RWPE2 (cell line): ENCODE results near the gene MSN.

ENCODE experiments used
- ATAC-seq: fragments of 200-7000 bp; cut with Tn5 transposase; 3 replicates; pipeline ENCODE4 v1.9.1; 2021; ENCODE audit warnings: low read depth
- DNase-seq: peaks from one replicate; pipeline ENCODE4 v3.0.0-alpha.2; 2020; ENCODE audit warnings: low spot score
- H3K27ac ChIP-seq: fragments of 450-650 bp; 2 replicates; pipeline ENCODE4 v1.5.1; 2017; ENCODE audit warnings: mild to moderate bottlenecking; ENCODE audit not compliant: poor library complexity, severe bottlenecking
- H3K27me3 ChIP-seq: fragments of 250-450 bp; sonication (Bioruptor Pico); 2 replicates; pipeline ENCODE4 v1.5.1; 2021; ENCODE audit warnings: mild to moderate bottlenecking, moderate library complexity; ENCODE audit not compliant: insufficient read depth, poor library complexity, severe bottlenecking
- H3K36me3 ChIP-seq: fragments of 250-450 bp; sonication (Bioruptor Pico); 2 replicates; pipeline ENCODE4 v1.5.1; 2020; ENCODE audit warnings: low read depth, mild to moderate bottlenecking, moderate library complexity
- H3K4me1 ChIP-seq: fragments of 250-450 bp; sonication (Bioruptor Pico); 2 replicates; pipeline ENCODE4 v1.5.1; 2021; ENCODE audit warnings: mild to moderate bottlenecking, moderate library complexity; ENCODE audit not compliant: insufficient read depth, poor library complexity, severe bottlenecking
- H3K4me3 ChIP-seq: fragments of 250-450 bp; sonication (Bioruptor Pico); 2 replicates; pipeline ENCODE4 v1.5.1; 2021; ENCODE audit warnings: mild to moderate bottlenecking, moderate library complexity; ENCODE audit not compliant: severe bottlenecking
- H3K9me3 ChIP-seq: fragments of 250-450 bp; sonication (Bioruptor Pico); 2 replicates; pipeline ENCODE4 v1.5.1; 2021; ENCODE audit warnings: mild to moderate bottlenecking, moderate library complexity; ENCODE audit not compliant: severe bottlenecking
- TF ChIP-seq, protein P1 (sequence below): fragments of 450-650 bp; IDR thresholded peaks from one replicate; pipeline ENCODE4 v1.5.1; 2017; ENCODE audit warnings: mild to moderate bottlenecking, moderate library complexity; ENCODE audit not compliant: poor library complexity, severe bottlenecking

The MSN gene

DNA sequence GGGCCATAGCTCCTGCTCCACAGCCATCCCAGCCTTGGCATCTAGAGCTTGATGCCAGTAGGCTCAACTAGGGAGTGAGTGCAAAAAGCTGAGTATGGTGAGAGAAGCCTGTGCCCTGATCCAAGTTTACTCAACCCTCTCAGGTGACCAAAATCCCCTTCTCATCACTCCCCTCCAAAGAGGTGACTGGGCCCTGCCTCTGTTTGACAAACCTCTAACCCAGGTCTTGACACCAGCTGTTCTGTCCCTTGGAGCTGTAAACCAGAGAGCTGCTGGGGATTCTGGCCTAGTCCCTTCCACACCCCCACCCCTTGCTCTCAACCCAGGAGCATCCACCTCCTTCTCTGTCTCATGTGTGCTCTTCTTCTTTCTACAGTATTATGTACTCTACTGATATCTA, 73.5 kb downstream of the MSN start:
- H3K4me3 ChIP-seq: no peak overlapping the region
- H3K36me3 ChIP-seq: peaks cover 44% of the 10 kb centered on the region
- H3K4me1 ChIP-seq: peaks cover 14% of the 10 kb centered on the region
- ATAC-seq: no peak
- H3K9me3 ChIP-seq: no peaks in the 10 kb centered on the region
- TF ChIP-seq, protein P1, sequence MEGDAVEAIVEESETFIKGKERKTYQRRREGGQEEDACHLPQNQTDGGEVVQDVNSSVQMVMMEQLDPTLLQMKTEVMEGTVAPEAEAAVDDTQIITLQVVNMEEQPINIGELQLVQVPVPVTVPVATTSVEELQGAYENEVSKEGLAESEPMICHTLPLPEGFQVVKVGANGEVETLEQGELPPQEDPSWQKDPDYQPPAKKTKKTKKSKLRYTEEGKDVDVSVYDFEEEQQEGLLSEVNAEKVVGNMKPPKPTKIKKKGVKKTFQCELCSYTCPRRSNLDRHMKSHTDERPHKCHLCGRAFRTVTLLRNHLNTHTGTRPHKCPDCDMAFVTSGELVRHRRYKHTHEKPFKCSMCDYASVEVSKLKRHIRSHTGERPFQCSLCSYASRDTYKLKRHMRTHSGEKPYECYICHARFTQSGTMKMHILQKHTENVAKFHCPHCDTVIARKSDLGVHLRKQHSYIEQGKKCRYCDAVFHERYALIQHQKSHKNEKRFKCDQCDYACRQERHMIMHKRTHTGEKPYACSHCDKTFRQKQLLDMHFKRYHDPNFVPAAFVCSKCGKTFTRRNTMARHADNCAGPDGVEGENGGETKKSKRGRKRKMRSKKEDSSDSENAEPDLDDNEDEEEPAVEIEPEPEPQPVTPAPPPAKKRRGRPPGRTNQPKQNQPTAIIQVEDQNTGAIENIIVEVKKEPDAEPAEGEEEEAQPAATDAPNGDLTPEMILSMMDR: no peak
- H3K27me3 ChIP-seq: no peaks in the 10 kb centered on the region
- DNase-seq: no peak
- no peak overlapping the region for H3K27ac ChIP-seq

DNA sequence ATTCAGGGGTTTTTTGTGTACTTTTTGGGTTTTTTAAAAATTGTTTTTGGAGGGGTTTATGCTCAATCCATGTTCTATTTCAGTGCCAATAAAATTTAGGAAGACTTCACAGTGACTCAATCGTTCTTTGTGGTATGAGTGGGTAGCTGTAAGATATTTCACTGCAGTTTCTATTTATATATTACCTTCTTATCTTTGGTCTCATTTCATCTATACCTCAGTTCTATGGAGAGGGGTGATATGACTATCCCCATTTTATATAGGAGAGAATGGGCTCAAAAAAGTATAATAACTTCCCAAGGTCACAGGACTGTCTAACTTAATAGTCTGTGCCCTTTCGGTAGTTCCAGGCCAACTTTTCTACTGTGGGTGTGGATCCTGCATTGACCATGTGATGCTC, 74.4 kb downstream of the MSN start:
- Histone ChIP-seq H3K4me3 (no peak overlapping the region), H3K27ac (no peak overlapping the region), H3K9me3 (no peaks in the 10 kb centered on the region), H3K36me3 (peaks cover 38% of the 10 kb centered on the region), H3K27me3 (no peaks in the 10 kb centered on the region), H3K4me1 (peaks cover 14% of the 10 kb centered on the region)
- no peak for DNase-seq
- ATAC-seq: no peak
- TF ChIP-seq, protein P1: no peak

DNA sequence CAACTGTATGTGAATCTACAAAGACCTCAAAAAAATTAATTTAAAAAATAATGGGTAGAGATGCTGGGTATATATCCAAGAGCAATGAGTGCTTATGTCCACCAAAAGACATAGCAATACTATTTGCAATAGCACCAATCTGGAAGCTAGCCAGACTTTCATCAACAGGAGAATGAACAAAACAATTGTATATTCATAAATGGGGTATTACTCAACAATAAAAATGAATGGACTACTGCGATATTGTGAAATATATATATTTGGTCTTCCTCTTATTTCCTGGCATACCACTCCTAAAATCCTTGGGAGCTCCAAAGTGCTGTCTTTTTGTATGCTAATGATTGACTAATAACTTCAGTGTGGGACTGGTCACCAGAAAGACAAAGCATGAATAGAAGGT, 77.5 kb downstream of the MSN start:
- peaks cover 14% of the 10 kb centered on the region for H3K4me1 ChIP-seq
- TF ChIP-seq, protein P1: no peak
- no peaks in the 10 kb centered on the region for H3K9me3 ChIP-seq
- ATAC-seq: peak; percentile 61
- peak overlapping the region; percentile 55 for H3K27ac ChIP-seq
- no peak for DNase-seq
- H3K36me3 ChIP-seq: peaks cover 8% of the 10 kb centered on the region; the same call in 1 of the 2 replicates
- no peaks in the 10 kb centered on the region for H3K27me3 ChIP-seq
- H3K4me3 ChIP-seq: no peak overlapping the region

DNA sequence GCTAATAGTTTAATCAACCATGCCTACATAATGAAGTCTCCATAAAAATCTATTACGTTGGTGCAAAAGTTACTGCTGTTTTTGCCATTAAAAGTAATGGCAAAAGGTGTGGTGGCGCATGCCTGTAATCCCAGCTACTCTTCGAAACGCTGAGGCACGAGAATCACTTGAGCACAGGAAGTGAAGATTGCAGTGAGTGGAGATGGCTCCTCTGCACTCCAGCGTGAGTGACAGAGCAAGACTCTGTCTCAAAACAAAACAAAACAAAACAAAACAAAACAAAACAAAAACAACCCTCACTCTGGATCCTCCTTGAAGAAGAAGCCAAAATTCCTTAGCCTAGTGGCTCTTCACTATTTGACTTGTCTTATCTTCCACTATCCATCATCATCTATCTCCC, 78.0 kb downstream of the MSN start:
- Histone ChIP-seq H3K36me3 (peaks cover 3% of the 10 kb centered on the region; the same call in 1 of the 2 replicates), H3K9me3 (no peaks in the 10 kb centered on the region), H3K4me3 (no peak overlapping the region), H3K4me1 (peaks cover 14% of the 10 kb centered on the region), H3K27ac (peak overlapping the region; percentile 55), H3K27me3 (no peaks in the 10 kb centered on the region)
- no peak for DNase-seq
- peak; percentile 10; the same call in 1 of the 3 replicates for ATAC-seq
- TF ChIP-seq, protein P1: no peak

DNA sequence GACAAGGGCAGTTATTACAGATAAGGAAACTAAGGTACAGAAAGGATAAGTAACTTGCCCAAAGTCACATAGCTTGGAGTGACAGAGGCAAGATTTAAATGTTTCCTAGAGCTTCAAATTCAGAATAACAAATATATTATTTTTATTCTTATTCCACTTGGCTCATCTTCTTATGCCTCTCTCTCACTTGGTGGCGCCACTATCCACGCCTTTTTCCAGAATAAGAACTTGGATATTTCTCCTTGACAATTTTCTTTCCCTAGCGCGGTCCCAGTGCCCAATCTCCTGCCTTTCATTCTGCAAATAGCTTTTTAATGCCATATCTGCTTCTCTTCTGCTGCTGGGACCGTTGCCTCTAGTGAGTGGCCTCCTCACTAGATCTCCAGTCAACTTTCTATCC, 78.5 kb downstream of the MSN start:
- ATAC-seq (no peak), DNase-seq (no peak)
- H3K4me1 ChIP-seq: peaks cover 14% of the 10 kb centered on the region
- TF ChIP-seq, protein P1: peak; percentile 37
- H3K9me3 ChIP-seq: no peaks in the 10 kb centered on the region
- no peak overlapping the region for H3K4me3 ChIP-seq
- peak overlapping the region; percentile 55 for H3K27ac ChIP-seq
- H3K36me3 ChIP-seq: no peaks in the 10 kb centered on the region
- H3K27me3 ChIP-seq: no peaks in the 10 kb centered on the region
